Osteocyte (in vitro differentiated cells): ENCODE measurements around the gene IKZF3. TPM values are rescaled to one million over a fixed set of nuclear protein-coding genes. Genes with fewer than 3 reads are reported as not detected.

Source experiments
- DNase-seq: peaks from one replicate; pipeline ENCODE4 v3.0.0; 2021; ENCODE audit warnings: mixed read lengths; ENCODE audit not compliant: unreplicated experiment; ENCODE audit errors: extremely low spot score
- H3K27ac Mint-ChIP-seq: one replicate; pipeline ENCODE4 v1.8.0; 2021; ENCODE audit warnings: mild to moderate bottlenecking, mixed read lengths; ENCODE audit not compliant: unreplicated experiment
- H3K27me3 Mint-ChIP-seq: one replicate; pipeline ENCODE4 v1.8.0; 2021; ENCODE audit warnings: mixed read lengths; ENCODE audit not compliant: unreplicated experiment
- H3K36me3 Mint-ChIP-seq: one replicate; pipeline ENCODE4 v1.8.0; 2021; ENCODE audit warnings: mixed read lengths; ENCODE audit not compliant: unreplicated experiment
- H3K4me1 Mint-ChIP-seq: one replicate; pipeline ENCODE4 v1.8.0; 2021; ENCODE audit warnings: mixed read lengths; ENCODE audit not compliant: unreplicated experiment
- H3K4me3 Mint-ChIP-seq: one replicate; pipeline ENCODE4 v1.8.0; 2021; ENCODE audit warnings: mild to moderate bottlenecking, moderate library complexity, mixed read lengths; ENCODE audit not compliant: unreplicated experiment
- H3K9me3 Mint-ChIP-seq: one replicate; pipeline ENCODE4 v1.8.0; 2021; ENCODE audit warnings: mixed read lengths; ENCODE audit not compliant: unreplicated experiment
- CTCF ChIP-seq: fragments of 200-600 bp; sonication (generic); IDR thresholded peaks from 2 replicates; pipeline ENCODE4 v1.5.0; 2021; ENCODE audit warnings: antibody characterized with exemption, mild to moderate bottlenecking, moderate library complexity
- total RNA-seq: library from RNA; stranded (reverse); gene quantifications from 2 replicates; pipeline ENCODE4 v1.2.1, GENCODE V29; 2021

Gene IKZF3
- total RNA-seq, 1 donor from 2014 or later: not detected

DNA sequence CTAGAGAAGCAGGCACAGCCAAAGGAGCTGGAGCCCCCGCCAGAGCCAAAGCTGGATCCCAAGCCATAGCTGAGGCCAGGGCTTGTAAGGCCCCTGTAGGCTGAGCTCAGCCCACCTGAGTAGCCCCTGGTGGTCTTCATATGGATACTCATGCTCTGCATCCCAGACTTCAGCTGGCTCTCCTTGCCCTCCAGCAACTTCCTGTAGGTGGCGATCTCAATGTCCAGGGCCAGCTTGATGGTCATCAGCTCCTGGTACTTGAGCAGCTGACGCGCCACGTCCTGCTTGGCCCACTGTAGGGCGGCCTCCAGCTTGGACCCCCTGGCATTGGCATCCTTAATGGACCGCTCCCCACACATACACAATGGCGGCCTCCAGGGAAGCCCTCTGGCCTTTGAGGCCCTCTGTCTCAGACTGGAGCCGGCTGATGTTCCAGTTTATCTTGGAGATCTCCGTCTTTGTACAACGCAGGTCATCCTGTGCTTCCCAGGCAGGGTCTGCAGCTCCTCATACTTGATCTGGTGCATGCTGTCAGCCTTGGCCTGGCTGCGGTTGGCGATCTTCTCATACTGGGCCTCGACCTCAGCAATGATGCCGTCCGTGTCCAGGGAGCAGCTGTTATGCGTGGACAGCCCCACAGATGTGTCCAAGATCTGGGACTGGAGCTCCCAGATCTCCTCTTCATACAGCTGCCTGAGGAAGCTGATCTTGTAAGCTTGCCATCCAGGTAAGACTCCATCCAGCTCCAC lies 28.9 kb downstream of the IKZF3 start:
- no peaks in the 10 kb centered on the region for H3K4me1 Mint-ChIP-seq
- no peak for TF ChIP-seq CTCF
- H3K27ac Mint-ChIP-seq: no peak overlapping the region
- DNase-seq: no peak
- peaks cover 25% of the 10 kb centered on the region for H3K9me3 Mint-ChIP-seq
- no peaks in the 10 kb centered on the region for H3K36me3 Mint-ChIP-seq
- H3K4me3 Mint-ChIP-seq: no peak overlapping the region
- peaks cover 46% of the 10 kb centered on the region for H3K27me3 Mint-ChIP-seq

DNA sequence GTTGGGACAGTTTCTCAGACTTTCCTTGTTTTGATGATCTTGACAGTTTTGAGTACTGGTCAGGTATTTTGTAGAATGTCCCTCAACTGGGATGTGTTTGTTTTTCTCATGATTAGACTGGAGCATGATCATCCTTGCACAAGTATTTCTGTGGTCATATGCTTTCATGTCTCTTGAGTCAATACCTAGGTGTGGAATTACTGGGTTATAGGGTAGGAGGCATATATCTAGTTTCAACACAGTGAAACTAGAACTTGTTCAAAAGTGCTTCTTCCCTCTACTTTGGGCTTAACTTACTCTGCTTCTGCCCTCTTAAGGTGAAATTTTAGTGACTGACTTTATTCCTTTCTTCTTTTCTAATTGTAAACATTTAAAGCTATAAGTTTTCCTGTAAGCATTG lies 30.1 kb downstream of the IKZF3 start:
- no peaks in the 10 kb centered on the region for H3K36me3 Mint-ChIP-seq
- peaks cover 22% of the 10 kb centered on the region for H3K9me3 Mint-ChIP-seq
- no peak for DNase-seq
- TF ChIP-seq CTCF: no peak
- no peaks in the 10 kb centered on the region for H3K4me1 Mint-ChIP-seq
- H3K4me3 Mint-ChIP-seq: no peak overlapping the region
- H3K27ac Mint-ChIP-seq: no peak overlapping the region
- H3K27me3 Mint-ChIP-seq: peaks cover 50% of the 10 kb centered on the region

- H3K27me3 Mint-ChIP-seq: peaks cover 51% of the 10 kb centered on the region
- TF ChIP-seq CTCF: no peak
- no peak overlapping the region for H3K4me3 Mint-ChIP-seq
- DNase-seq: no peak
- no peaks in the 10 kb centered on the region for H3K36me3 Mint-ChIP-seq
- peaks cover 13% of the 10 kb centered on the region for H3K9me3 Mint-ChIP-seq
- H3K27ac Mint-ChIP-seq: no peak overlapping the region
- H3K4me1 Mint-ChIP-seq: no peaks in the 10 kb centered on the region
Measured at GRCh38 chr17:39831588-39831987, 32.5 kb downstream of the IKZF3 start.

DNA sequence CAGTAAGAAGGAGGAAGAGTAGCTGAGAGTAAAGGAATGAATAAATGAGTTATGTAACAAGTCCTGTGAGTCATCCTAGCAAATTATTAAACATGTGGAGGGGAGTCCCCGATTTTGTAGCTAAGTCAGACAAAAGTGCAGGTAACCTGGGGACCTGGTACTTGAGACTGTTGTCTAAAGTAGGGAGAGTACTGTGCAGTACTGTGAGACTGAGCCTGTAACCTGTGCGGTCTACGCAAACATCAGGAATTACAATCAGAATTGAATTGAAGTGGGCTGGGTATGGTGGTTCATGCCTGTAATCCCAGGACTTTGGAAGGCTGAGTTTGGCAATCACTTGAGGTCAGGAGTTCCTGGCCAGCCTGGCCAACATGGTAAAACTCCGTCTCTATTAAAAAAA lies 35.7 kb downstream of the IKZF3 start:
- DNase-seq: no peak
- no peak for TF ChIP-seq CTCF
- Mint-ChIP-seq H3K4me1 (no peaks in the 10 kb centered on the region), H3K27me3 (peaks cover 53% of the 10 kb centered on the region), H3K4me3 (no peak overlapping the region), H3K36me3 (no peaks in the 10 kb centered on the region), H3K9me3 (no peaks in the 10 kb centered on the region), H3K27ac (no peak overlapping the region)

DNA sequence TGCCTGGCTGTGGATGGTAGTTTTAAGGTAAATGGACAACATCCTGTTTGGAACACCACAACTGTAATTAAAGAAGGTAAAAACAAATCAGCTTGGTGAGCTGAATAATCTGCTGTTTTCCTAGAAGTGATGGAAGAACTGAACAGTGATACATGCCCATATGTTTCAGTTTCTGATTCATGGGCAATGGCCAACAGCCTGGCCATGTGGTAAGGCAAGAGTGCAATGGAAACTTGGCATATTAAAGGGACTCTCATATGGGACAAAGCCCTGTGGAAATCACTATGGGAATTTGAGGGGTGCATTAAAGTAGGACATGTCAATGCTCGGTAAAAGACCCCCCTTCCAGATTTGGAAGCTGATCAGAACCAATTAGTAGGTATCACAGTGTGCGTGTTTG lies 37.8 kb downstream of the IKZF3 start:
- Mint-ChIP-seq H3K27me3 (peaks cover 47% of the 10 kb centered on the region), H3K9me3 (peaks cover 5% of the 10 kb centered on the region), H3K4me1 (no peaks in the 10 kb centered on the region), H3K36me3 (no peaks in the 10 kb centered on the region), H3K4me3 (no peak overlapping the region), H3K27ac (no peak overlapping the region)
- no peak for DNase-seq
- no peak for TF ChIP-seq CTCF
